B cell (primary cell): ENCODE data around the gene CNTN4.

ENCODE experiments used
- EZH2 ChIP-seq: IDR thresholded peaks from 2 replicates; pipeline ENCODE4 v1.6.1; 2012; ENCODE audit warnings: borderline replicate concordance, low read depth, mild to moderate bottlenecking, moderate library complexity, low read length; ENCODE audit not compliant: insufficient read depth, poor library complexity, severe bottlenecking
- TF ChIP-seq, protein P1 (sequence below): fragments of 200-600 bp; IDR thresholded peaks from one replicate; pipeline ENCODE4 v1.8.0; 2022; ENCODE audit warnings: antibody characterized with exemption, mild to moderate bottlenecking

DNA sequence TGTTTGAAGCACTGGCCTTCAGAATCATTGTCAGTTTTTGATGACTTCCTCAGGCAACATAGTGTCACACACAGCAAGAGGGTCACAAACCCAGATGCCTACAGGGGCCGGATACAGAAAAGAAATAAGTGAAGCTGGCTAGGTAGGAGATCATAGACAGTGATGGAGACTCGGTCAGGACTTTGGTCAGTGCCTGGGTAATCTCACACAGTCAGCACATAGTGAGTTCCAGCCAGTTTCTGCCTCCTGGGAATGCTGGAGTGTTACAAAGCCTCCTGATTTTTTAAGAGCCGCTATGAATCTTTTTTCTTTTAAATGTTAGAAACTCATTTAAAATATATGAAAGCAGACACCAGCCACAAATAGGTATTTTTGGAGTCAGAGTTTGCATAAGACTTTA lies 612.4 kb downstream of the CNTN4 start:
- TF ChIP-seq EZH2, result no peak
- TF ChIP-seq, protein P1, sequence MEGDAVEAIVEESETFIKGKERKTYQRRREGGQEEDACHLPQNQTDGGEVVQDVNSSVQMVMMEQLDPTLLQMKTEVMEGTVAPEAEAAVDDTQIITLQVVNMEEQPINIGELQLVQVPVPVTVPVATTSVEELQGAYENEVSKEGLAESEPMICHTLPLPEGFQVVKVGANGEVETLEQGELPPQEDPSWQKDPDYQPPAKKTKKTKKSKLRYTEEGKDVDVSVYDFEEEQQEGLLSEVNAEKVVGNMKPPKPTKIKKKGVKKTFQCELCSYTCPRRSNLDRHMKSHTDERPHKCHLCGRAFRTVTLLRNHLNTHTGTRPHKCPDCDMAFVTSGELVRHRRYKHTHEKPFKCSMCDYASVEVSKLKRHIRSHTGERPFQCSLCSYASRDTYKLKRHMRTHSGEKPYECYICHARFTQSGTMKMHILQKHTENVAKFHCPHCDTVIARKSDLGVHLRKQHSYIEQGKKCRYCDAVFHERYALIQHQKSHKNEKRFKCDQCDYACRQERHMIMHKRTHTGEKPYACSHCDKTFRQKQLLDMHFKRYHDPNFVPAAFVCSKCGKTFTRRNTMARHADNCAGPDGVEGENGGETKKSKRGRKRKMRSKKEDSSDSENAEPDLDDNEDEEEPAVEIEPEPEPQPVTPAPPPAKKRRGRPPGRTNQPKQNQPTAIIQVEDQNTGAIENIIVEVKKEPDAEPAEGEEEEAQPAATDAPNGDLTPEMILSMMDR, result no peak
